Loucy (cell line): ENCODE measurements around the gene LEP.

Source experiments
- CTCF ChIP-seq: fragments of 200-600 bp; sonication (generic); conservative IDR thresholded peaks from 2 replicates; pipeline ENCODE4 v1.5.1; 2014; ENCODE audit warnings: mild to moderate bottlenecking, antibody characterized with exemption, low read length
- EZH2phosphoT487 ChIP-seq: fragments of 200-600 bp; IDR thresholded peaks from 2 replicates; pipeline ENCODE4 v1.6.1; 2018; ENCODE audit warnings: antibody characterized with exemption, mild to moderate bottlenecking, moderate library complexity, borderline replicate concordance

GRCh38 chr7:128304212-128304611 is 63.1 kb downstream of the LEP start:
- no peak for TF ChIP-seq CTCF
- TF ChIP-seq EZH2phosphoT487 = no peak
